Mucosa of gallbladder (tissue), 1 donor: ENCODE results near the gene PROS1. TPM values are rescaled to one million over a fixed set of nuclear protein-coding genes. Genes with fewer than 3 reads are reported as not detected.

Source experiments
- DNase-seq: peaks from one replicate; pipeline ENCODE4 v3.0.0-alpha.2; 2020; ENCODE audit warnings: low spot score
- total RNA-seq: library from RNA; stranded (reverse); gene quantifications from one replicate; pipeline ENCODE4 v1.2.1, GENCODE V29; 2021
- donor health status: DM: no; HTN: no; CAD: no.

The PROS1 gene
- total RNA-seq, result 39.0 TPM

DNA sequence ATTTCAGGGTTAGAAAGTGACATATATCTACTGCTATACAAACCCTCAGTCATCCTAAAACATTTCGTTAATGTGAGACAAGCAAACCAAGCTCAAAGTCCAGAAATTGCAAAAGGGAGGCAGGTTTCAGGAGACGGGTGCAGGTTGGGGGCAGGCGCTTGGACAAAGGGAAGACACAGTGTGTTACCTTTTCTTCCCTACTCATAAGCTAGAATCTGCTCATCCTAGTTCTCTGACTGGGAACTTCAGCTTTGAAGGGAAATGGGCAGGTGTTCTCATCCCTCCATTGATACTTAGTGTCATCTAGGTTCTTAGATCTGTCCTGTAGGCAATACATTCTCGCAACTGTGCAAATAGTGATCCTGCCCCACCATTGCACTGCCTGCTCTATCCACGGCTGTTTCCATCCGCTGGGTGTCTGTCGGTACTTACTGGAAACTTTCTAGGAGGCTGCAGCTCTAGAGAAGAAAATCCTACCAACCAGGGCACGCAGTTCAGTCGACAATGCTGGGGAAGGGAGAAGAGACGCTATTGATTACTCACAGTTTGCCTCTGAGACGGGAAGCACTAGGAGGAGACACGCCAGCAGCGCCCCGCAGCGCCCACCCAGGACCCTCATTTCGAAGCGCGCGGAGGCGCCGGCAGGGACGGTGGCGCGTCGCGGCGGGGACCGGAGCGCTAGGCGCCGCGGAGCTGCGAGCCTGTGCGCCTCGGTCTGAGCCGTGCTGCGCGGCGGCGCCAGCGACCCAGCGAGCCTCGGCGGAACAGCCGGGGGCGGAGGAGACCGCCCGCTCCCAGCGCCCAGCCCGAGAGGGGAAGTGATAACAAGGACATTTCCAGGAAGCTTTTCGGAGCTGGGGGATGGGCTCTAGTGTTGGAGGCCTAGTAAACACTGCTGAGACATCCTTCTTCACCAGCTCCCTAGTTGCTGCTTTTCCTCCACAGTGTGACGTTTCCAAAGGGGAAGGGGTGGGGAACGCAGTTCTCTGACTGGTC is at the start of gene PROS1:
Gene PROS1 (minus strand): TSS at position 766 of the 996 bp plus-strand sequence. CDS start 147 bp downstream, at position 619.
- DNase-seq, result peak; percentile 83

DNA sequence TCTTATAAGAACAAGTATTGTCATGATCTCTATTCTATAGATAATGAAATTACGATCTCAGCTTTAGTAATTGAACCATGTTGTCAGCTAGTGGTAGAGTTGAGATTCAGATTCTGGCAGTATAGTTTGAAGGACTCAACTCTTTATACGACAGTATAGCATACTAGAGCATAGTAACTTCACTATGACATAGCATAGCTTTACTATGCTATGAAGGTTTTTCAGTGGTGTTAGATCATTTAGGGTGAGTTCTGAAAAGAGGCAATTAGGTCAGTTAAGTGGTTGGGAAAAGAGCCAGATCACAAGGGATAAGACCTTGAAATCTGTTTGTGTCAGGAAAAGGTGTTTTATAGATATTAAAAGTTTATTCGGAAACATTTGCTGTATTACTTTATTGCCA is 46.6 kb upstream of the PROS1 start:
- DNase-seq, result no peak

DNA sequence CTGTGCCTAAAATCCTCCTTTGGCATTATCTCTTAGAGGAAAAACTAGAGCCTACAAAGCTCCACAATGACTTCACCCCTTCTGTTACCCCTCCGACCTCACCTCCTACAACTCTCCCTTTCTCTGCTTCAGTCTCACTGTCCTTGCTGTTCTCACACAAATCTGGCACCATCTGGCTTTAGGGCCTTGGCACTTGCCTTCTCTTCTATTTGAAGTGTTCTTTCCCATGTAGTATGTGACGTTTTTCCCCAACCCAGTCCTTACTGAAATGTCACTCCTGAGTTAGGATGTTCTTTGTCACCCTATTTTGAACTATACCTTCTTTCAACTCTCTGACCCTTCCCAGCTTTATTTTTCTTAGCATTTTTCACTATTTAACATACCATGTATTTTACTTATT is 46.0 kb upstream of the PROS1 start:
- DNase-seq, result no peak

DNA sequence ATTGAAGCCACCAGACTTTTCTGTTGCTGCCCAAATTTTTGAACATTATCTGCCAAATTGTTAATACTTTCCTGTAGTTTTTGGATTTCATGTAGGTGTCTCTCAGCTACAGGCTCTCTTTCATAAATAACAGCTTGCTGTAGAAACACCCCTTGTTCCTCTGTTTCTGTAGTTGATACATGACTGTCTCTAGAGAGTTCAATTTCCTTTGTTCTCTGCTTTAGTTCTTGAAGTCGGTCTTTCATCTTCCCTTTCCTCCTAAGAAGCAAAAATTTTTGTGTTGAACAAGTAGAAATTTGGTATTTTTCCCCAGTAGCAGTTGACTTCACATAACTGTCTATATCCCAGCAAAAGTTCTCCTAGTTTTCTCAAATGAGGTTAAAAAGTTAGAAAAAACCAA is 41.3 kb upstream of the PROS1 start:
- DNase-seq, result no peak

DNA sequence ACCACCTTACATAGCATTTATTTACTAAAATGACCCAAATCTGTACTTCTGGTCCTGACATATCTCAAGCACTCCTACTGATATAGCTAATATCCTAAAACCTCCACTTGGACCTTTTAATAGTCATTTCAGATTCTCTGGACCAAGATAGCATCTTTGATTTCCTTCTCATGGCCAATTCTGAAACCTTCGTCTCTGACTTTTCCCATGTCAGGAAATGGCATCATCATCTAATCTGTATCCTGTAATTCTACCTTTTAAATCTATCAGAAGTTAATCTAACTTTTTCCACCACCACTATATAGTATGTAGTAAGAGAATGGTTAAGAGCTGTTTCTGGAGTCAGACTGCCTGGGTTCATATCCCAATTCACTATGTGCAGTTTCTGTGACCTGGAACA is 38.5 kb upstream of the PROS1 start:
- no peak for DNase-seq

DNA sequence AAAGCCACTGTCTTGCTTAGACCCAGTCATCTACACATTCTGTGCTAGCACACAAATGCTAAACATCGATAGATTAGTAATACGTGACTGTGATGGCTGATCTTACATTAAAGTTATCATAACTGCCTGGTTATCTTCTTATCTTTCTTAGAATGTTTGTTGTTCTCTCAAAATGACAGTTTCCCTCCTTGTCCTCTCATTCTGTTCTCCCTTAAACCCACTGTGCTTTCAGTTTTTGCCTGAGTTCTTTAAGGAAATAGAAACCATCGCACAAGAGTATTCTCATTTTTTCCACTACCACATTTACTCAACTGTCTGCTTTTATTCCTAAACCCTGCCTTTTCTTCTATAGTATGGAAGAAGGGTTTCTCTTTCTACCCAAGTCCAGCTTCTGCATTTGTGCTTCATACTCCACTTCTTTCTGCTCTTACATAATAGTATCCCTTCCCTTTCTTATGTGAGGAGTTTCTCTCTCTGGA is 37.6 kb upstream of the PROS1 start:
- no peak for DNase-seq

DNA sequence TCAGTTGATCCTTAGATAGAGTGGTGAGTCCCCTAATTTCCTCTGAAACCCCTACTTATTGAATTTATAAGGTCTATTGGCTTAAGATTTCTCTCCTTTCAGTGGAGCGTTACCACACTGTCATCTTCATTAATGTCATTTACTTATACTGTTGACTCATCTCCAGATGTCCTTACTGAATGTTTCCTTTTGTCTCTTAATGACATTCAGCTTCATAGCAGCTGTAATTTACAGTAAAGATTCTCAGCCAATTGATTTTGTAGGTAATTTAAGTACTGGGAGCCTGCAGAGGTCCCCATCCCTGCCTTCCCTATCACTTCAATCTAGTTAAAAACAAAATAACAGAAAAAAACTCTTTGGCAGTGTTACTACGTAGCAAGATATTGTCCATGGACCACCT is 35.9 kb upstream of the PROS1 start:
- no peak for DNase-seq

DNA sequence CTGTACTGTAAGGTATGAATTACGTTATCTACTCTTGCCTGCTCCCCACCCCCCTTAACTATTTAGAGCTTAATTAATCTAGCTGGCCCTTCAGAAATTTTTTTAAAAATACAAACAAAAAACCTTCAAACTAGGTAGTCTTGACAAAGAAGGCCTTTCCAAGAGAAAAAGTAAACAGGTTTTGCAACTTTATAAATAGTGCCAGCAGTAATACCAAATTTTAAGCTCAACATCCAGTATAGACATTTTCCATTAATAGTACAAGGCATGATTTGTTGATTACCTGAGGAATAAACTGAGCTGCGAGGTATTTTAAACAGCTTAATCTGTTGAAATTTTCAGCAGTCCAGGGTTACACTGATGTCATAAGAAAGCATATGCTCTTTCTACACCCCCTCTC is 34.6 kb upstream of the PROS1 start:
- no peak for DNase-seq

DNA sequence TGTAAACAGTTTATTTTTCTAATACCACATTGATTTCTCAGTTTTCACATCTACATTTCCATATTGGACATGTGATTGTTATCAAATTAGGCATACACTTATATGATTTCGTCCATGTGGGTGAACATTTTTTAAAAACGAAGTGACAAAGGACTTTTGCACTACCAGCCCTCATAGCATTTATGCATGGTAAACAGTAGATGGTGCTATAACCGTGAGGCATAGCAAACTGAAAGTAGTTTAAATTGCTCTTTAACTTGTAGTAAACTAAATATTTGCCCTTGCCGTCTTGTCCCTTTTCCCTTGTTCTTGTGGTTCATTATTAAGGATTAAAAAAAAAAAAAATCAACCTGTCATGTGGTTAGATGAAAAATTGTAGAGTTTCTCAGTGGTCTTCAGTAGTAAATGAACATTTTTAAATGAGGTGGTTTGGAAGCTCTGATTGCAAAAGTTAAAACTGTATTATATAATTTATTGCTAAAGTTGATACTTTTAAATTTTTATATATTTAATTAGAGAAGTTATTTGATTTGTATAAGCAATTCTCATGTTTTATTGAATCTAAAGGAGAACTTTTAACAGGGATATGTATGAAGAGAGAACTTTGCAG is 30.7 kb upstream of the PROS1 start:
- DNase-seq, result no peak

DNA sequence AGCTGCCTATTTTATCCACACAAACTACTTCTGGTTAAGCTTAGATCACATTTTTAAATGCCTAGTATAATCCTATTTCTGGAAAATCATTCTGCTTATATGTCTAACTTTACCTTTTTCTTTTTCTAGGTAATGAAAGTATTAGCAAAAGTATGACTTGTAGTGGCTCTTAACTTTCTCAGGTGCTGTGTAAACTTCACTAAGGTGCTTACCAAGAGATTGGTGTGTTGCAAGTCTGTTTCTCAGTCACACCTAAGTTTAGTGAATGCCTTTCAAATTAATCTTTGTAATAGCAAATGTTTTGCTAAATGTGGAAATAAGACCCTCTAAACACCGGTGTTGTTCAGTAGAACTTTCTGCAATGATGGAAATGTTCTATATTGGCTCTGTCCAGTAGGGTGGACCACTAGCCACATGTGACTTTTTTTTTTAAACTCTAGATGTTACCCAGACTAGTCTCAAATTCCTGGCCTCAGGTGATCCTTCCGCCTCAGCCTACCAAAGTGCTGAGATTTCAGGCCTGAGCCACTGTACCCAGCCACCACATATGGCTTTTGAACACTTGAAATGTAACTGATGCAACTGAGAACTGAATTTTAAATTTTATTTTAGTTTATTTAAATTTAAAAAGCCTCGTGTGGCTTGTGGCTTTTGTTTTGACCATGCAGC is 28.3 kb upstream of the PROS1 start:
- DNase-seq, result no peak

DNA sequence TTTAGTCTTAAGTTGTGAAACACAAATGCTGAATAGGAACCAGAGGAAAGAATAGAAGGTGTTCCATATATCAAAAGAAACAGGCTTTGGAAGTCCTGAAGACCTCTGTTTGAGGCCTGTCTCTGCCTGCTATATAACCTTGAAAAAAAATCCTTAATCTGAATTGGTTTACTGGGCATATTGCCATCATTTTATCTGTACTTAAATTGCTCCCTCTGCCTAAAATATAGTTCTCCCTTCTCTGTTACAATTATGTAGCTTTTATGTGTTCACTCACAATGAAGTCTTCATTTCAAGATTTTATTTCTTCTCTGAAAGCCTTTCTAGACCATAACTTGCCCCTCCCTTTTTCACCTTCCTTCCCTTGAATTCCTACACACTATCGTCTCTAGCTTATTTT is 27.5 kb upstream of the PROS1 start:
- DNase-seq, result no peak

DNA sequence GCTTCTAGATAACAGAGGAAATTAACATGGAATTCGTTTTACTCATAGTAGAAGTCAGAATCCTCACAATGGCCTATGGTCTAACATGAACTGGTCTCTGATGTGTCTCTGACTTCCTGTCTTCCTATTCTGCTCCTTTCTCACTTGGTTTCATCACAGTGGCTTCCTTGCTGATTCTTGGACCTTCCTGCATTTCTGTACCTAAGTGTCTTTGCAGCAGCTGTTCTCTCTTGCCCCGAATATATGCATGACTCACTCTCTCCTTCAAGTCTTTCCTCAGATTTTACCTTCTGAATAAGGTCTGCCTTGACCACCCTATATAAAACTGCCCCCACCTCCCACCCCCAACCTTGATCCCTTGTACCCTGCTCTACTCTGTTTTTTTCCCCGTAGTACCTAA is 20.4 kb upstream of the PROS1 start:
- no peak for DNase-seq

DNA sequence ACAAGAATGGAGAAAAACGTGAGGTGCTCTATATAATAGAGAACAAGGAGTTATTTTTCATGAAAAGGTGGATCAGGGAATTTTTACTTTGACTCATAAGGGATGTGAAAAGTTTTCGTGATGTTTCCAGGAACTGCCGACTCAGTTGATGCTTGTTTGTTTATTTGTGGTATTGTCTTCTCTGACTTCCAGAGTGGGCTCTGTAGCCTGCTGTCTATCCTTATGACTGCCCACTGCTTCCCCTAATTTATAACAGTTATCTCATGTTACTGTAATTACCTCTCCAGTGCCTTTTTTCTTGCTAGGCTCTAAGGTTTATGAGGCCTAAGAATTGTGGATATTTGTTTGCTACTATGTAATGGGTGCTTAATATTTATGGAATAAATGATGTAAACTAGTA is 18.5 kb upstream of the PROS1 start:
- DNase-seq, result no peak

DNA sequence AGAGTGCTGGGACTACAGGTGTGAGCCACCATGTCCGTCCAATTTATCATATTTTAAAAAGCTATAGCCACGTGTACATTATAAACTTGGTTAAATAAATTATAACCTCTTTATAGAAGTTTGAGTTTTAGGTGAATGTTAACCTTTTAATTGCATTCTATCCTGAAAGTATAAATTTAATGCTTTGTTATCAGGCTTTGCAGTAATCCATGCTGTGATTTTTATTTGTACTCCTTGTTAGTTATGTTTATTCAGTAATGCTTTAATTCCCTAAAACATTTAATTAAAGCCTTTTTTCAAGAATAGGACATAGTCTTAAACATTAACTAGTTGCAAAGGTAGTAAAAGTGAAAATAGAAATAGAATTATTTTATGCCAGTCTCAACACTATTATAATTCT is 17.9 kb upstream of the PROS1 start:
- no peak for DNase-seq

DNA sequence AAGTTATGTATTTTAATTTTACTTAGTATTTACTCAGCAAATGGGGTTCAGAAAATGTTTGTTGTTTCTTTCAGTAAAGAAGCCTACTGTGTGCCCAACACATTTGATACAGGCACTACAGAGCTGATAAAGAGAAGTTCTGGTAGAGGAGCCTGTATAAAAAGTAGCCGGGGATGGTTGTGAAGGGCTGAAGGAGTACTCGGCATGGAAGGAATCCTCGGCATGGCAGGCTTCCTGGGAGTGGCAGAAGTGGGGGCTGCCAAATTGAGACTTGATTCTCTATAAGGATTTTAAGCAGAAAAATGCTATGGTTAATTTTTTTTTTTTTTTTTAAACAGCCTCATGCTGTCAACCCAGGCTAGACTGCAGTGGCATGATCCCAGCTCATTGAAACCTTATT is 15.5 kb upstream of the PROS1 start:
- no peak for DNase-seq

DNA sequence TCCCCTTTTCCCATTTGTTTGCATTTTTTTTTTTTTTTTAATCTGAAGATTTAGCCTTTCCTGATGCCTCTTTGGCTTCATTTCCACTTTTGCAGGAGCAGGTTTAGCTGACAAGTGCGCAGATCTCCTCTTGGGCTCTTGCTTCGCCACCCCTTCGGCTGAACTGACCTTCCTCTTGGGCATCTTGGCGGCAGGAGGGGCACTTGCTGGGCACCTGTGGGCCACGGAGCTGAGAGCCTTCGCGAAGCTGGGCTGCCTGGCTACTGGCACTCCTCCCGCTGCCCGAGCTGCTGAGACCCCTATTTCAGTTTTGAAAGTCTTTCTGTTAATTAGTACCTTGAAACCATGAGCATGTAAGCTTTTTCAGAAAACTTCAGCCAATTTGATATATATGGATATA is 15.1 kb upstream of the PROS1 start:
- no peak for DNase-seq

DNA sequence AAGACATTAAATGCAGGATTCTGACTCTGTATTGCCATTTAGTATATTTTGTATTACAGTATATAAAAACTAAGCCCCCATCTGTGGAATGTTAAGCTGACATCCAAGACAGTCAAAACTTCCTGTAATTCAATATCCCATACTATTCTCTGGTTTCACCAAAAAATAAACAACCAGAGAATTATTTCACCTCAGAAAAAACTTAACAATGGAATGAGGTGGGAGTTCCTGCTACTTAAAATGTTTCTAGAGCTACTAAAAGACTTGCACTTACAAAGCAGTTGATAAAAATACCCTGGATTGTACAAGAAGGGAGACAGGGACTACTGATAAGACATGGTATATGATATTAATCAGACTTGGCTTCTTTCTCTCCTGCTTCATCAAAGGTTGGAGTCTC is 14.6 kb upstream of the PROS1 start:
- no peak for DNase-seq

DNA sequence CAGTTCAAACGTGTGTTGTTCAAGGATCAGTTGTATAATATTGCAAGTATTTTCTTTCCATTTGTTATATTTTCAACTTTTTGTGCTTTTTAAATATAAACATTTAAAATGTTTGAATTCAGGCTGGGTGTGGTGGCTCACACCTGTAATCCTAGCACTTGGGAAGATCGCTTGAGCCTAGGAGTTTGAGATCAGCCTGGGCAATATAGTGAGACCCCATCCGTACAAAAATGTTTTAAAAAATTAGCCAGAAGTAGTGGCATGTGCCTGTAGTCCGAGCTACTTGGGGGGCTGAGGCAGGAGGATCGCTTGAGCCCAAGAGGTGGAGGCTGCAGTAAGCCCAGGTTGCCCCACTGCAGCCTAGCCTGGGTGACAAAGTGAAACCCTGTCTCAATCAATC is 10.9 kb upstream of the PROS1 start:
- no peak for DNase-seq

DNA sequence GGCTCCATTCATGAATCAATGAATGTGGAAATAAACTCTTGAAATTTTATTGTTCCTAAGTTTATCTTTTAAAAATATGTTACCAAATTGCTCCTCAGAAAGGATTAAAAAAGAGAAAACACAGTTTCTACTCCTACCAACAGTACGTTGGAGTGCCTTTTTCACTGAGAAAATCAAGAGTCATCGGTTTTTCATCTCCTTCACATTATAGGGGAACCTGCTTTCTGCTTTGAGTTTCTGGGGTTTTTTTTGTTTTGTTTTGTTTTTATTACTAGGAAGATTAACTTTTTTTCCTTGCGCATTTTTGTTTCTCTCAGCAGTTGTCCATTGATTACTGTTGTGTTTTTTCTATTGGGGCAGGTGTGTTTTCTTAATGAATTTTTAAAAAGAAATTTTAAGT is 9.7 kb upstream of the PROS1 start:
- no peak for DNase-seq

DNA sequence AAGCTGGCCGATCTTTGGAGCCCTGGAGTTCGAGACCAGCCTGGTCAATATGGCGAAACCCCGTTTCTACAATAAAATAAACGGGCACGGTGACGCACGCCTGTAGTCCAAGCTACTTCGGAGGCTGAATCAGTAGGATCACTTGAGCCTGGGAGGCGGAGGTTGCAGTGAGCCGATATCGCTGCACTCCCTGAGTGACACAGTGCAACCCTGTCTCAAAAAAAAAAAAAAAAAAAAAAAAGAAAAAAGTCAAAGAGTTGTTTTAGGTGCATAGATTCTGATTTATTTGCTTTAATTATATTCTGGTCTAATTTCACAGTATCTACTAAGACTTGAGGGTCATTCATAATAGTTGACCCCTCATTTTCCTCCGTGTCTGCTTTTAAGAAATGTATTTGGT is 8.0 kb upstream of the PROS1 start:
- no peak for DNase-seq

DNA sequence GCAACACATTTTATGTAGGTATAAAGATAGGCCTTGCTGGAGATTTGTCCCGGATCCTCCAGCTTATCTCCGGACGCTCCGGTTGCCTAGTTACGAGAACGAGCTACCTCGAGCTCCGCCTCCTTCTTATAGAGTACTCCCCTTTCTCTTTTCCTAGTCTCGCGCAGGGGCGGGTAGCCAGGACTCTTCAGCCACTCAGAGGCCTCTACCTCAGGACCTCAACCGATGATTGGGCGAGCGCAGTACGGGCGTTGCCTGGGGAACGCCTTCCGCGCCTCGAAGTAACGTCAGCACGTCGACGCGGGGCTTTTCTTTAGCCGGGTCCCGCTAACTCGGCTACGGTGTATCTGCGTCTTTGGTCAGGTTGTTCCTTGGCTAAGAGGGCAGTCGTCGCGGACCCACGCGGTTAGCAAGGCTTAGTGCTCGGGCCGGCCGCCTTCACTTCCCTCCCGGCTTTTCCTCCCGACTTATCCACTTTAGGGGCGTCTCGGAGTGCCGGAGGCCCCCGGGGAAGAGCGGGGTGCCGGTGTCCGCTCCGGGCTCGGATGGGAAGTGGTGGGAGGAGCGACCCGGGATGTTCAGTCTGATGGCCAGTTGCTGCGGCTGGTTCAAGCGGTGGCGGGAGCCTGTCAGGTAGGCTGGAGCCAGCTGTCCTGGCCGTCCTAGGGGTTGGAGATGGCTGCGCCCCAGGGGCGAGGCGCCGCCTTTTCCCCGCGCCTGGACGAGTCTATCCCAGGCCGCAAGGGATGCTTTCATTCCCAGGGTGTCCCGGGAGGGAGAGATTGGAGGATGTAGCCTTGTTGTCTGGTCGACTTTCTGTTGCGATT is 6.4 kb upstream of the PROS1 start, which contains the start of gene ARL13B:
Gene ARL13B (plus strand): TSS at position 306 of the 827 bp plus-strand sequence. CDS start 269 bp downstream, at position 575.
- peak; percentile 98 for DNase-seq

DNA sequence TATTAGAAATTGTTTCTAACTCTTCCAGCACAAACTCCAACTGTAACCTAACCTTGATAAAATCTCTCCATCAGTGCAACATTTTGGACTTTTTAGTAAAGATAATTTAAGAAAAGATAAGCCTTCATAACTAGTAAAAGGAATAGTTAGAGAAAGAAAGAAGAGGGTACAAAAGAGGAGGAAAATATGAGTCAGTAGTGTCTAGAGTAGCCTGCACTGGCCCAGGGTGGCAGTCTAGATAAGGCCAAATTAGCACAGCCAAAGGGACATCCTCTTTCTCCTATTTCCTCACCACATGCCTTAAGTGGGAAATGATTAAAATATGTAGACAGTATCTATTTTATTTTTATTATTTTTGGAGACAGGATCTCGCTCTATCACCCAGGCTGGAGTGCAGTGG is 3.7 kb downstream of the PROS1 start:
- no peak for DNase-seq
